HEK293 (cell line): ENCODE data around the gene RTL9.

Experiments used
- CTCF ChIA-PET: fragments of 350-600 bp; formaldehyde crosslinking; extraction: SDS; loops from one replicate; lab custom pipeline; 2021; ENCODE audit warnings: antibody characterized with exemption; lab: Yijun Ruan, JAX
- POLR2A ChIA-PET: fragments of 300-600 bp; formaldehyde crosslinking; extraction: SDS; loops from one replicate; lab custom pipeline; 2020; ENCODE audit warnings: antibody characterized with exemption, inconsistent platforms; lab: Yijun Ruan, JAX
- H3K27ac ChIP-seq: fragments of 200-500 bp; sonication (Bioruptor generic); 2 replicates; pipeline ENCODE4 v1.5.1; 2014; ENCODE audit warnings: low read depth, low read length, control low read depth, inconsistent platforms; ENCODE audit errors: extremely low read depth
- H3K36me3 ChIP-seq, 2 experiments: fragments of 200-500 bp in 1 of 2; sonication (Bioruptor generic) in 1 of 2; 1 replicate in 1 of 2; 2 replicates in 1 of 2; pipeline ENCODE4 v1.5.1; 2014 to 2017; ENCODE audit warnings: inconsistent platforms in 2 of 2, low read length in 2 of 2; ENCODE audit not compliant: control insufficient read depth in 2 of 2, insufficient read depth in 1 of 2
- H3K4me1 ChIP-seq: fragments of 200-500 bp; sonication (Bioruptor generic); 2 replicates; pipeline ENCODE4 v1.5.1; 2014; ENCODE audit warnings: mild to moderate bottlenecking, low read length, inconsistent platforms; ENCODE audit not compliant: control insufficient read depth, insufficient read depth
- H3K4me3 ChIP-seq: 2 replicates; pipeline ENCODE4 v1.5.1; 2011; ENCODE audit warnings: low read depth, mild to moderate bottlenecking, control low read depth, low read length, moderate library complexity
- H3K9me3 ChIP-seq: fragments of 200-500 bp; sonication (Bioruptor generic); 2 replicates; pipeline ENCODE4 v1.5.1; 2014; ENCODE audit warnings: low read depth, low read length, inconsistent platforms; ENCODE audit not compliant: control insufficient read depth, insufficient read depth
- EGR2 ChIP-seq: fragments of 450-650 bp; formaldehyde crosslinking; IDR thresholded peaks from 2 replicates; pipeline ENCODE4 v1.5.1; 2016; ENCODE audit warnings: low read depth, missing biosample characterization, missing genetic modification characterization
- GLIS1 ChIP-seq: fragments of 450-650 bp; formaldehyde crosslinking; IDR thresholded peaks from 2 replicates; pipeline ENCODE4 v1.5.1; 2016; ENCODE audit warnings: missing biosample characterization, missing genetic modification characterization
- HOXC10 ChIP-seq: sonication (generic); formaldehyde crosslinking; IDR thresholded peaks from 2 replicates; pipeline ENCODE4 v1.8.1; 2023; ENCODE audit warnings: mild to moderate bottlenecking, missing genetic modification reagents
- HOXD13 ChIP-seq: sonication (generic); formaldehyde crosslinking; IDR thresholded peaks from 2 replicates; pipeline ENCODE4 v1.8.0; 2022; ENCODE audit warnings: missing genetic modification reagents, borderline replicate concordance
- TCF7L2 ChIP-seq: IDR thresholded peaks from 2 replicates; pipeline ENCODE4 v1.6.1; 2011; ENCODE audit warnings: low read depth, mild to moderate bottlenecking, inconsistent platforms, low read length, moderate library complexity, borderline replicate concordance
- WT1 ChIP-seq: fragments of 450-650 bp; formaldehyde crosslinking; IDR thresholded peaks from 2 replicates; pipeline ENCODE4 v1.5.1; 2016; ENCODE audit warnings: missing biosample characterization, missing genetic modification characterization
- ZFHX2 ChIP-seq: fragments of 450-650 bp; formaldehyde crosslinking; conservative IDR thresholded peaks from 2 replicates; pipeline ENCODE4 v1.5.1; 2016; ENCODE audit warnings: missing biosample characterization, missing genetic modification characterization
- ZFP3 ChIP-seq: fragments of 450-650 bp; formaldehyde crosslinking; IDR thresholded peaks from 2 replicates; pipeline ENCODE4 v1.5.1; 2016; ENCODE audit warnings: low read depth, missing biosample characterization, missing genetic modification characterization
- ZNF112 ChIP-seq: fragments of 450-650 bp; formaldehyde crosslinking; IDR thresholded peaks from 2 replicates; pipeline ENCODE4 v1.5.0; 2017; ENCODE audit warnings: missing biosample characterization, missing genetic modification characterization
- ZNF121 ChIP-seq: fragments of 450-650 bp; formaldehyde crosslinking; IDR thresholded peaks from 2 replicates; pipeline ENCODE4 v1.5.1; 2016; ENCODE audit warnings: missing biosample characterization, missing genetic modification characterization
- ZNF133 ChIP-seq: fragments of 450-650 bp; formaldehyde crosslinking; IDR thresholded peaks from 2 replicates; pipeline ENCODE4 v1.5.1; 2016; ENCODE audit warnings: missing biosample characterization, missing genetic modification characterization
- ZNF155 ChIP-seq: fragments of 450-650 bp; formaldehyde crosslinking; IDR thresholded peaks from 2 replicates; pipeline ENCODE4 v1.5.1; 2016; ENCODE audit warnings: missing biosample characterization, missing genetic modification characterization
- ZNF292 ChIP-seq: fragments of 450-650 bp; formaldehyde crosslinking; IDR thresholded peaks from 2 replicates; pipeline ENCODE4 v1.5.1; 2016; ENCODE audit warnings: low read depth, missing biosample characterization, missing genetic modification characterization, borderline replicate concordance
- ZNF366 ChIP-seq: fragments of 450-650 bp; formaldehyde crosslinking; conservative IDR thresholded peaks from 2 replicates; pipeline ENCODE4 v1.5.1; 2016; ENCODE audit warnings: missing biosample characterization, missing genetic modification characterization
- ZNF391 ChIP-seq: fragments of 450-650 bp; formaldehyde crosslinking; IDR thresholded peaks from 2 replicates; pipeline ENCODE4 v1.5.1; 2016; ENCODE audit warnings: low read depth, missing biosample characterization, missing genetic modification characterization, borderline replicate concordance
- ZNF501 ChIP-seq: fragments of 450-650 bp; formaldehyde crosslinking; IDR thresholded peaks from 2 replicates; pipeline ENCODE4 v1.5.1; 2016; ENCODE audit warnings: missing biosample characterization, missing genetic modification characterization
- ZNF514 ChIP-seq: fragments of 450-650 bp; formaldehyde crosslinking; IDR thresholded peaks from 2 replicates; pipeline ENCODE4 v1.5.1; 2016; ENCODE audit warnings: missing biosample characterization, missing genetic modification characterization
- ZNF529 ChIP-seq: fragments of 450-650 bp; formaldehyde crosslinking; IDR thresholded peaks from 2 replicates; pipeline ENCODE4 v1.5.1; 2017; ENCODE audit warnings: missing genetic modification characterization, missing biosample characterization; ENCODE audit not compliant: insufficient replicate concordance
- ZNF558 ChIP-seq: fragments of 450-650 bp; formaldehyde crosslinking; IDR thresholded peaks from 2 replicates; pipeline ENCODE4 v1.5.1; 2016; ENCODE audit warnings: missing biosample characterization, missing genetic modification characterization
- ZNF664 ChIP-seq: fragments of 450-650 bp; formaldehyde crosslinking; IDR thresholded peaks from 2 replicates; pipeline ENCODE4 v1.5.1; 2016; ENCODE audit warnings: missing biosample characterization, missing genetic modification characterization
- ZNF776 ChIP-seq: fragments of 450-650 bp; formaldehyde crosslinking; IDR thresholded peaks from 2 replicates; pipeline ENCODE4 v1.5.0; 2017; ENCODE audit warnings: missing biosample characterization, missing genetic modification characterization, borderline replicate concordance
- TF ChIP-seq, protein P1 (sequence below): fragments of 450-650 bp; formaldehyde crosslinking; IDR thresholded peaks from 2 replicates; pipeline ENCODE4 v1.5.1; 2016; ENCODE audit warnings: missing biosample characterization, missing genetic modification characterization
- TF ChIP-seq, protein P2 (sequence below): fragments of 450-650 bp; formaldehyde crosslinking; IDR thresholded peaks from 2 replicates; pipeline ENCODE4 v1.5.1; 2016; ENCODE audit warnings: missing biosample characterization, missing genetic modification characterization
- TF ChIP-seq, protein P3 (sequence below): fragments of 450-650 bp; formaldehyde crosslinking; IDR thresholded peaks from 2 replicates; pipeline ENCODE4 v1.5.1; 2016; ENCODE audit warnings: missing biosample characterization, missing genetic modification characterization
- TF ChIP-seq, protein P4 (sequence below): fragments of 450-650 bp; formaldehyde crosslinking; IDR thresholded peaks from 2 replicates; pipeline ENCODE4 v1.5.1; 2017; ENCODE audit warnings: missing biosample characterization, missing genetic modification characterization

Gene RTL9

DNA sequence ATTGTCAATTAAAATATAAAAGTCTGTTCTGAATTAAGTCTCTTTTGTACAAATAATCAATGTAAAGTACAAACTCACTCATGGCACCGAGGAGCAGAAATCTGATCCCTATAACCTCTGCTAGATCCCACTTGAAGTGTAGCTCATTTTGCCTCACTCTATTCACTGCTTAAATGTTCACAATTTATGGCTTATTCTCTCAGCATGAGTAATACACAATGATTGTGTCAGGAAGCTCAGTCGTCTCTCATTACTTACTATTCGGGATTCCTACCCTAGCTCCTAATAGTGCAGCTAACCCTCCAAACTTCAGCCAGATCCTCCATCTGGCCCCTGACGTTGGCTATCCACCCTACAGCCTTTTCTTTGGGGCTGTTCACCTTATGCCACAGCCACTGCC lies 36.0 kb upstream of the RTL9 start (continued):
- TF ChIP-seq ZNF514, result no peak
- TF ChIP-seq, protein P1, sequence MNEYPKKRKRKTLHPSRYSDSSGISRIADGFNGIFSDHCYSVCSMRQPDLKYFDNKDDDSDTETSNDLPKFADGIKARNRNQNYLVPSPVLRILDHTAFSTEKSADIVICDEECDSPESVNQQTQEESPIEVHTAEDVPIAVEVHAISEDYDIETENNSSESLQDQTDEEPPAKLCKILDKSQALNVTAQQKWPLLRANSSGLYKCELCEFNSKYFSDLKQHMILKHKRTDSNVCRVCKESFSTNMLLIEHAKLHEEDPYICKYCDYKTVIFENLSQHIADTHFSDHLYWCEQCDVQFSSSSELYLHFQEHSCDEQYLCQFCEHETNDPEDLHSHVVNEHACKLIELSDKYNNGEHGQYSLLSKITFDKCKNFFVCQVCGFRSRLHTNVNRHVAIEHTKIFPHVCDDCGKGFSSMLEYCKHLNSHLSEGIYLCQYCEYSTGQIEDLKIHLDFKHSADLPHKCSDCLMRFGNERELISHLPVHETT (tag by site-specific recombination), result no peak
- no peak for TF ChIP-seq EGR2 (tag by site-specific recombination)
- no peak for TF ChIP-seq HOXD13 (CRISPR knock-in tag)
- TF ChIP-seq GLIS1 (tag by site-specific recombination), result no peak
- TF ChIP-seq HOXC10 (CRISPR knock-in tag), result no peak

DNA sequence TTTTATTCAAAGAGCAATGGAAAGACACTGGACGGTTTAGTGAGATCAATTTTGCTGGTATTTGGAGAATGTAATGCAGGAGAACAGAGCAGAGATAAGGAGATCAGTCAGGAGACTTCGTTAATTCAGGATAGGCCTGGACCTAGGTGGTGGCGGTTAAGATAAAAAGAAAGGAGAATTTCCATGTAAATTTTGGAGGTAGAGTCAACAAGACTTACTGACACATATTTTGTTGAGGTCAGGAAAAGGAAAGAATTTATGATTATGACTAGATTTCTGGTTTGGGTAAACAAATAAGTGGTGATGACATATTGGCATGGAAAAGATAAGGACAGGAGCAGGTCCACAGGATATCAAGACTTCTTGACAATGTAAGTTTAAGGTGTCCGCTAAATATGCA lies 31.9 kb upstream of the RTL9 start:
- Histone ChIP-seq H3K4me3 (no peak overlapping the region), H3K36me3 (no peaks in the 10 kb centered on the region), H3K9me3 (no peaks in the 10 kb centered on the region), H3K27ac (no peak overlapping the region), H3K4me1 (peaks cover 5% of the 10 kb centered on the region; the same call in 1 of the 2 replicates)
- ChIA-PET POLR2A (no interaction called here), CTCF (no interaction called here)
- TF ChIP-seq, protein P2, sequence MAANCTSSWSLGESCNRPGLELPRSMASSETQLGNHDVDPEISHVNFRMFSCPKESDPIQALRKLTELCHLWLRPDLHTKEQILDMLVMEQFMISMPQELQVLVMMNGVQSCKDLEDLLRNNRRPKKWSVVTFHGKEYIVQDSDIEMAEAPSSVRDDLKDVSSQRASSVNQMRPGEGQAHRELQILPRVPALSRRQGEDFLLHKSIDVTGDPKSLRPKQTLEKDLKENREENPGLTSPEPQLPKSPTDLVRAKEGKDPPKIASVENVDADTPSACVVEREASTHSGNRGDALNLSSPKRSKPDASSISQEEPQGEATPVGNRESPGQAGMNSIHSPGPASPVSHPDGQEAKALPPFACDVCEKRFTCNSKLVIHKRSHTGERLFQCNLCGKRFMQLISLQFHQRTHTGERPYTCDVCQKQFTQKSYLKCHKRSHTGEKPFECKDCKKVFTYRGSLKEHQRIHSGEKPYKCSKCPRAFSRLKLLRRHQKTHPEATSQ (tag by site-specific recombination), result no peak
- TF ChIP-seq ZFHX2 (no peak), ZNF366 (no peak), ZNF292 (tag by site-specific recombination) (no peak), ZNF664 (no peak), TCF7L2 (no peak), ZNF501 (no peak), HOXC10 (CRISPR knock-in tag) (no peak), ZNF391 (tag by site-specific recombination) (no peak), ZNF558 (tag by site-specific recombination) (no peak), ZNF155 (tag by site-specific recombination) (no peak), WT1 (no peak), ZNF112 (tag by site-specific recombination) (no peak), ZNF776 (tag by site-specific recombination) (no peak), ZNF529 (tag by site-specific recombination) (no peak)
- TF ChIP-seq, protein P3, sequence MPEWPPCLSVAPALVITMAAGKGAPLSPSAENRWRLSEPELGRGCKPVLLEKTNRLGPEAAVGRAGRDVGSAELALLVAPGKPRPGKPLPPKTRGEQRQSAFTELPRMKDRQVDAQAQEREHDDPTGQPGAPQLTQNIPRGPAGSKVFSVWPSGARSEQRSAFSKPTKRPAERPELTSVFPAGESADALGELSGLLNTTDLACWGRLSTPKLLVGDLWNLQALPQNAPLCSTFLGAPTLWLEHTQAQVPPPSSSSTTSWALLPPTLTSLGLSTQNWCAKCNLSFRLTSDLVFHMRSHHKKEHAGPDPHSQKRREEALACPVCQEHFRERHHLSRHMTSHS (tag by site-specific recombination), result no peak

DNA sequence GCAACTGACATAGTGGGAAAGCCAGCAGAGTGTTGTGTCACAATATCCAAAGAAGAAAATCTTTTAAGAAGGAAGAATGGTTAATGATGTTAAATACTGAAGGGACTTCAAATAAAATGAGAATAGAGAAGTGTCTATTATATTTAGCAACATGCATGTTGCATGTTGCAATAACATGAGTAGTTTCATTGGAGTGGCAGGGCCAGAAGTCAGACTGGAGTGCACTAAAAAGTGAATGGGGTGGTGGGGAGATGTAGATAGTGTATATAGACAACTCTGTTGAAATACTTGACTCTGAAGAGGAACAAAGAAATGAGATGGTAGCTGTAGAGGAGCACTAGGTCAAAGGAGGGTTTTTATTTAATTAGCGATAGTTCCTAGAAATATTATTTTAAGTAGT lies 31.3 kb upstream of the RTL9 start:
- no peaks in the 10 kb centered on the region for H3K9me3 ChIP-seq
- H3K4me1 ChIP-seq, result 0 out of 2 replicates have a peak, but pooled peaks cover 1% of the 10 kb centered on the region
- no peak overlapping the region for H3K4me3 ChIP-seq
- ChIA-PET CTCF (interaction anchor here (1.2 kb wide), 2 partner anchors 77 to 159 kb away, joined by 3 to 4 read pairs; no protein-coding TSS in a partner anchor), POLR2A (no interaction called here)
- no peak overlapping the region for H3K27ac ChIP-seq
- H3K36me3 ChIP-seq, result no peaks in the 10 kb centered on the region
- TF ChIP-seq ZFP3 (tag by site-specific recombination) (no peak), ZNF133 (tag by site-specific recombination) (no peak), ZNF112 (tag by site-specific recombination) (no peak), ZNF121 (tag by site-specific recombination) (no peak)
- TF ChIP-seq, protein P4, sequence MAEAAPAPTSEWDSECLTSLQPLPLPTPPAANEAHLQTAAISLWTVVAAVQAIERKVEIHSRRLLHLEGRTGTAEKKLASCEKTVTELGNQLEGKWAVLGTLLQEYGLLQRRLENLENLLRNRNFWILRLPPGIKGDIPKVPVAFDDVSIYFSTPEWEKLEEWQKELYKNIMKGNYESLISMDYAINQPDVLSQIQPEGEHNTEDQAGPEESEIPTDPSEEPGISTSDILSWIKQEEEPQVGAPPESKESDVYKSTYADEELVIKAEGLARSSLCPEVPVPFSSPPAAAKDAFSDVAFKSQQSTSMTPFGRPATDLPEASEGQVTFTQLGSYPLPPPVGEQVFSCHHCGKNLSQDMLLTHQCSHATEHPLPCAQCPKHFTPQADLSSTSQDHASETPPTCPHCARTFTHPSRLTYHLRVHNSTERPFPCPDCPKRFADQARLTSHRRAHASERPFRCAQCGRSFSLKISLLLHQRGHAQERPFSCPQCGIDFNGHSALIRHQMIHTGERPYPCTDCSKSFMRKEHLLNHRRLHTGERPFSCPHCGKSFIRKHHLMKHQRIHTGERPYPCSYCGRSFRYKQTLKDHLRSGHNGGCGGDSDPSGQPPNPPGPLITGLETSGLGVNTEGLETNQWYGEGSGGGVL, result no peak
